A673 (cell line): ENCODE data around the gene ARF6. TPM values are rescaled to one million over a fixed set of nuclear protein-coding genes. Genes with fewer than 3 reads are reported as not detected.

Experiments used
- BruUV-seq: library from RNA; stranded (reverse); fragments of 400-500 nt; replicated peaks from 2 replicates; lab custom pipeline; 2021; lab: Mats Ljungman, UMichigan
- CTCF ChIA-PET: fragments of 300-600 bp; sonication (Branson Sonifier 250); formaldehyde crosslinking; loops from one replicate; lab custom pipeline; 2022; ENCODE audit warnings: antibody characterized with exemption; lab: Charles Lee
- POLR2A ChIA-PET: fragments of 300-600 bp; sonication (Branson Sonifier 250); formaldehyde crosslinking; loops from one replicate; lab custom pipeline; 2022; ENCODE audit warnings: antibody characterized with exemption; ENCODE audit not compliant: low non-redundant PET; lab: Charles Lee
- DNase-seq: peaks from one replicate; pipeline ENCODE4 v3.0.0-alpha.2; 2015; ENCODE audit warnings: low spot score
- H3K27ac ChIP-seq: fragments of 200-600 bp; sonication (generic); 2 replicates; pipeline ENCODE4 v1.5.1; 2016; ENCODE audit warnings: mixed run types, low read depth, mild to moderate bottlenecking, mixed read lengths, antibody characterized with exemption, low read length; ENCODE audit not compliant: poor library complexity, severe bottlenecking
- H3K27me3 ChIP-seq: fragments of 200-600 bp; sonication (generic); replicated peaks from 2 replicates; pipeline ENCODE4 v1.6.1; 2017; ENCODE audit warnings: mixed run types, low read depth, mild to moderate bottlenecking, mixed read lengths, antibody characterized with exemption, low read length; ENCODE audit not compliant: insufficient read depth, poor library complexity
- H3K36me3 ChIP-seq: fragments of 200-600 bp; sonication (generic); 2 replicates; pipeline ENCODE4 v1.6.1; 2016; ENCODE audit warnings: mixed run types, mild to moderate bottlenecking, mixed read lengths, antibody characterized with exemption, low read length; ENCODE audit not compliant: insufficient read depth, poor library complexity, severe bottlenecking
- H3K4me1 ChIP-seq: fragments of 200-600 bp; sonication (generic); 2 replicates; pipeline ENCODE4 v1.6.1; 2017; ENCODE audit warnings: mixed run types, mild to moderate bottlenecking, mixed read lengths, antibody characterized with exemption, low read length; ENCODE audit not compliant: insufficient read depth, poor library complexity, severe bottlenecking
- H3K4me3 ChIP-seq: fragments of 200-600 bp; sonication (generic); 2 replicates; pipeline ENCODE4 v1.5.1; 2016; ENCODE audit warnings: low read depth, mixed run types, mild to moderate bottlenecking, mixed read lengths, low read length; ENCODE audit not compliant: poor library complexity, severe bottlenecking
- H3K9me3 ChIP-seq: fragments of 200-600 bp; sonication (generic); 2 replicates; pipeline ENCODE4 v1.6.1; 2016; ENCODE audit warnings: mixed run types, low read depth, mild to moderate bottlenecking, mixed read lengths, antibody characterized with exemption, low read length; ENCODE audit not compliant: poor library complexity, severe bottlenecking
- EZH2 ChIP-seq: fragments of 200-600 bp; sonication (generic); IDR thresholded peaks from 2 replicates; pipeline ENCODE4 v1.6.1; 2017; ENCODE audit warnings: borderline replicate concordance, low read depth, mild to moderate bottlenecking, mixed read lengths, antibody characterized with exemption, low read length; ENCODE audit not compliant: poor library complexity, severe bottlenecking
- intact Hi-C: fragments of 100-400 bp; cut with micrococcal nuclease; formaldehyde crosslinking; loops from one replicate; pipeline ENCODE4 v1.10.0; 2022; ENCODE audit not compliant: unreplicated experiment
- total RNA-seq: library from RNA; stranded (reverse); gene quantifications from 2 replicates; pipeline ENCODE4 v1.2.3, GENCODE V29; 2021
- TF ChIP-seq, protein P1 (sequence below): fragments of 300-800, 200-600 bp; sonication (generic); conservative IDR thresholded peaks from 2 replicates; pipeline ENCODE4 v1.5.1; 2017; ENCODE audit warnings: low read depth, mild to moderate bottlenecking, antibody characterized with exemption, low read length, moderate library complexity, mixed read lengths

ARF6 gene
- total RNA-seq, 1 experiment from 2014 or later: 67.6 TPM

DNA sequence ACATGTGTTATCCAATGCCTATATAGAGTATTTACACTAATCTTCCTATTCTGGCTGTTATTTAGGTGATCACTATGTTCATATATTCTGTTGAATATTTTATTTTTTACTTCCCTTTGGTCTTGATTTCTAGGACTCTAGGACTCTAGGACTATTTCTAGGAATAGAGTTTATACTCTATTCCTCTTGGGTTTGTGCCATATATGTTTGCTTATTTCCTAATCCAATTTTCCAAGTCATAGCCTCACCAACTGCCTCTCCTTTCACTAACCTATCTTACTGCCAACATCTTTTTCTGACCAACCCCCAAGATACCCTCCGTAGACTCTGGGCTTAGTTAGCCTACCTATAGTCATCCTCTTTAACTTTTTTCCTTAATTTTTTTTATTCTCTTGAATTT, 28.5 kb downstream of the ARF6 start:
- Histone ChIP-seq H3K4me1 (peaks cover 28% of the 10 kb centered on the region), H3K27me3 (no peaks in the 10 kb centered on the region), H3K36me3 (no peaks in the 10 kb centered on the region), H3K27ac (no peak overlapping the region), H3K4me3 (no peak overlapping the region), H3K9me3 (no peaks in the 10 kb centered on the region)
- TF ChIP-seq, protein P1, sequence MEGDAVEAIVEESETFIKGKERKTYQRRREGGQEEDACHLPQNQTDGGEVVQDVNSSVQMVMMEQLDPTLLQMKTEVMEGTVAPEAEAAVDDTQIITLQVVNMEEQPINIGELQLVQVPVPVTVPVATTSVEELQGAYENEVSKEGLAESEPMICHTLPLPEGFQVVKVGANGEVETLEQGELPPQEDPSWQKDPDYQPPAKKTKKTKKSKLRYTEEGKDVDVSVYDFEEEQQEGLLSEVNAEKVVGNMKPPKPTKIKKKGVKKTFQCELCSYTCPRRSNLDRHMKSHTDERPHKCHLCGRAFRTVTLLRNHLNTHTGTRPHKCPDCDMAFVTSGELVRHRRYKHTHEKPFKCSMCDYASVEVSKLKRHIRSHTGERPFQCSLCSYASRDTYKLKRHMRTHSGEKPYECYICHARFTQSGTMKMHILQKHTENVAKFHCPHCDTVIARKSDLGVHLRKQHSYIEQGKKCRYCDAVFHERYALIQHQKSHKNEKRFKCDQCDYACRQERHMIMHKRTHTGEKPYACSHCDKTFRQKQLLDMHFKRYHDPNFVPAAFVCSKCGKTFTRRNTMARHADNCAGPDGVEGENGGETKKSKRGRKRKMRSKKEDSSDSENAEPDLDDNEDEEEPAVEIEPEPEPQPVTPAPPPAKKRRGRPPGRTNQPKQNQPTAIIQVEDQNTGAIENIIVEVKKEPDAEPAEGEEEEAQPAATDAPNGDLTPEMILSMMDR: no peak
- no peak for TF ChIP-seq EZH2
- CTCF ChIA-PET: no interaction called here
- POLR2A ChIA-PET: no interaction called here
- no TSS peak for BruUV-seq
- peak; percentile 43 for DNase-seq
- intact Hi-C loops: no loop called here

DNA sequence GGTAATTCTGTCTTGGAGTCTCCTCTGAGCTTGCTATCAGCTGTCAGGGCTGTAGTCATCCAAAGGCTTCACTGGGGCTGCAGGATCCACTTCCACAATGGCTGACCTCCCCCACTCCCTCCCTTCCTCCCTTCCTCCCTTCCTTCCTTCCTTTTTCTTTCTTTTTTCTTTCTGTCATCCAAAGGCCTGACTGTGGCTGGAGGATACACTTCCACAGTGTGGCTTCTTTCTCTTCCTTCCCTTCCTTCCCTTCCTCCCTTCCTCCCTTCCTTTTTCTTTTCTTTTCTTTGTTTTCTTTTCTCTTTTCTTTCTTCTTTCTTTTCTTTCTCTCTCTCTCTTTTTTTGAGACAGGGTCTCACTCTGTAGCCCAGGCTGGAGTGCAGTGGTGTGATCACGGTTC, 30.6 kb downstream of the ARF6 start:
- Histone ChIP-seq H3K4me1 (peaks cover 28% of the 10 kb centered on the region), H3K9me3 (no peaks in the 10 kb centered on the region), H3K4me3 (no peak overlapping the region), H3K27ac (no peak overlapping the region), H3K36me3 (no peaks in the 10 kb centered on the region), H3K27me3 (no peaks in the 10 kb centered on the region)
- intact Hi-C loops: no loop called here
- CTCF ChIA-PET: interaction anchor here (0.6 kb wide), 2 partner anchors 11 to 122 kb away, joined by 3 to 4 read pairs; no protein-coding TSS in a partner anchor
- BruUV-seq: no TSS peak
- DNase-seq: no peak
- TF ChIP-seq EZH2: no peak
- TF ChIP-seq, protein P1: no peak
- POLR2A ChIA-PET: interaction anchor here (0.6 kb wide), 1 partner anchor 318 kb away, joined by 4 read pairs; no protein-coding TSS in a partner anchor

DNA sequence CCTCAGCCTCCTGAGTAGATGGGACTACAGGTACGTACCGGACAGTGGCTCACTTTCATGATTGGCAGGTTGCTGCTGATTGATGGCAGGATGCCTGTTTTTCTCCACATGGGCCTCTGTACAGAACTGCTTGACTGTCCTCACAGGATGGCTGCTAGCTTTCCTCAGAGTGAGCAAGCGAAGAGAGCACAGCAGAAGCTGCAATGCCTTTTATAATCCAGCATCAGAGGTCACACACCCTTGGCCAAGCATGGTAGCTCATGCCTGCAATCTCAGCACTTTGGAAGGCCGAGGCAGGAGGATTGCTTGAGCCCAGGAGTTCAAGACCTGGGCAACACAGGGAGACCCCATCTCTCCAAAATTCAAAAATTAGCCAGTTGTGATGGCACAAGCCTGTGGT, 31.0 kb downstream of the ARF6 start:
- no peak for TF ChIP-seq EZH2
- TF ChIP-seq, protein P1: no peak
- no peak overlapping the region for H3K27ac ChIP-seq
- H3K9me3 ChIP-seq: no peaks in the 10 kb centered on the region
- BruUV-seq: no TSS peak
- H3K4me3 ChIP-seq: no peak overlapping the region
- ChIA-PET CTCF (interaction anchor here (0.6 kb wide), 1 partner anchor 11 kb away, joined by 3 read pairs; no protein-coding TSS in a partner anchor), POLR2A (no interaction called here)
- no peaks in the 10 kb centered on the region for H3K27me3 ChIP-seq
- DNase-seq: no peak
- H3K36me3 ChIP-seq: no peaks in the 10 kb centered on the region
- H3K4me1 ChIP-seq: peaks cover 28% of the 10 kb centered on the region
- intact Hi-C loops: no loop called here
